ENCODE data around the gene OSCP1. TPM values are rescaled to one million over a fixed set of nuclear protein-coding genes. Genes with fewer than 3 reads are reported as not detected.
A peak's percentile ranks its signal among the peaks of the same experiment; 100 is the strongest.

The OSCP1 gene
- polyA plus RNA-seq, 10 donors = 4.3 to 7.0 (median 5.5) TPM

DNA sequence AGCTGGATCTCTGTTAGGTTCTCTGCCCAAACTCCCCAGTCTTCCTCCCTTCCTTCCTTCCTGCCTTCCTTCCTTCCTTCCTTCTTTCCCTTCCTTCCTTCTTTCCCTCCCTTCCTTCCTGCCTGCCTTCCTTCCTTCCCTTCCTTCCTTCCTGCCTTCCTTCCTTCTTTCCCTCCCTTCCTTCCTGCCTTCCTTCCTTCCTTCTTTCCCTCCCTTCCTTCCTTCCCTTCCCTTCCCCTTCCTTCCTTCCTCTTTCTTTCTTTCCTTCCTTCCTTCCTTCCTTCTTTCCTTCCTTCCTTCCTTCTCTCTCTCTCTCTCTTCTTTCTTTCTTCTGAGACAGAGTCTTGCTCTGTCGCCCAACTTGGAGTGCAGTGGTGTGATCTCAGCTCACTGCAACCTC lies 43.8 kb downstream of the OSCP1 start:
- DNase-seq = no peak

DNA sequence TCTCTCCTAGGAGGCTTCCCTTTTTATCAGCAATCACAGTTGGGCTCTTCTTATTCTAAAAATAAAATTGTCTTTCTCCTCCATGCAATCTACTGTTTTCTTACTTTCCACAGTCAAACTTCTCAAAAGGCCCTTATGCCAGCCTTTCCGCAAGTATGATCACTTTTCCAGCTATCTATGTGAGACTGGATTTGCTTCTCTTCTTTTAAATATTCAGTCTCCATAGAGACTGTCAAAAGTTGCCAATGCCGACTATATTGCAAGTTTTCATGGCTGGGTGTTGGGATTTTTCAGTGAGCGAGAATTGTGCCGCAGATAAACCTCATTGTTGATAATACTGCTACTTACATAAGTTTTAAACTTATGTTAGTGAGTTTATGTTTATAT lies 47.8 kb downstream of the OSCP1 start:
- peak in 1 of 3 donors; percentile 32 for DNase-seq

- DNase-seq = no peak
These were observed 48.4 kb downstream of the OSCP1 start for GRCh38 chr1:36401602-36402503.

- DNase-seq = peak in 2 of 3 donors; percentile 42 to 69
These were observed 49.2 kb downstream of the OSCP1 start for GRCh38 chr1:36400825-36401601.

- DNase-seq = no peak
These were observed 49.8 kb downstream of the OSCP1 start for GRCh38 chr1:36400514-36400824.

DNA sequence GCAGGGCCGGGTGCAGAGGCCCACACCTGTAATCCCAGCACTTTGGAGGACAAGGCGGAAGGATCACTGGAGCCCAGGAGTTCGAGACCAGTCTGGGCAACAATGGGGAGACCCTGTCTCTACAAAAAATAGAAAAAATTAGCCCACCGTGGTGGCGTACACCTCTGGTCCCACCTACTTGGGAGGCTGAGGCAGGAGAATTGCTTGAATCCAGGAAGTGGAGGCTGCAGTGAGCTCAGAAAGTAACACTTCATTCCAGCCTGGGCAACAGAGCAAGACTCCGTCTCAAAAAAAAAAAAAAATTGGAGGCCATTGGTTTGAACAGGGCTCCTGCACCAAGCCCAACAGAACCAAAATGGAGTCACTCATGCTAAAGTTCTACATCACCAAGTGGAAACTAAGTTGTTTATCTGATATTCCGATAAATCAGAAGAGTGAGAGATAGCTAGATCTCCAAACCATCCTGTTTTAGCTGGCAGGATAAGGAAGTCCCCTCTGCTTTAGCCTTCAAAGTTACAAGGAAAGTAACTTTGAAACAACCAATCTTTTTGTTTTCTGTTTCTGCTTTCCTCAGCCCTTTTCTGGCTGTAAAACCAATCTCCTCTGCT lies 51.8 kb downstream of the OSCP1 start:
- no peak for DNase-seq

- peak; percentile 92 to 98 (median 97) for DNase-seq
These were observed 52.6 kb downstream of the OSCP1 start, which contains the start of gene LSM10 for GRCh38 chr1:36397378-36398230. Gene LSM10, minus strand, starts transcription at chr1:36397908. Its CDS starts 3,779 bp downstream, at chr1:36394129.

- no peak for DNase-seq
These were observed 53.2 kb downstream of the OSCP1 start for GRCh38 chr1:36397083-36397377.

- DNase-seq = no peak
These were observed 53.9 kb downstream of the OSCP1 start for GRCh38 chr1:36396359-36396758.

GRCh38 chr1:36393686-36394085 lies 56.6 kb downstream of the OSCP1 start:
- no peak for DNase-seq

DNA sequence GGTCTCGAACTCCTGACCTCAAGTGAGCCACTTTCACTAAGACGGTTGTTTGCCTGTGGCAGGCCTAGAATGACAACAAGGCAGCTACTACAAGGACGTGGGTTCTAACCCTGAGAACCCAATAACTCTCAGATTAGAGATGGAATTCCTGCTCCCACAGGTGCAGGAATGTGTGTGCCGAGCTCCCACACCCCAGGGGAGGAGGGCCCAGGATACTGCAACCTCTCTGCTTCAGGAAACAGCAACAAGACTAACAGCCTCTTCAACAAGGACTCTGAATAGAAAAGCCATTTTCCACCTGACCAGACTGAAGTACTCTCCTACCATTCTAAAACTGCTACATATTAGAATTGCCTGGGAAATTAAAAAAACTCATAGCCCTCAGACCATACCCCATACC lies 57.4 kb downstream of the OSCP1 start:
- no peak for DNase-seq

- DNase-seq = no peak
These were observed 59.0 kb downstream of the OSCP1 start for GRCh38 chr1:36391271-36391670.

GRCh38 chr1:36390411-36390810 lies 59.8 kb downstream of the OSCP1 start:
- DNase-seq = no peak

DNA sequence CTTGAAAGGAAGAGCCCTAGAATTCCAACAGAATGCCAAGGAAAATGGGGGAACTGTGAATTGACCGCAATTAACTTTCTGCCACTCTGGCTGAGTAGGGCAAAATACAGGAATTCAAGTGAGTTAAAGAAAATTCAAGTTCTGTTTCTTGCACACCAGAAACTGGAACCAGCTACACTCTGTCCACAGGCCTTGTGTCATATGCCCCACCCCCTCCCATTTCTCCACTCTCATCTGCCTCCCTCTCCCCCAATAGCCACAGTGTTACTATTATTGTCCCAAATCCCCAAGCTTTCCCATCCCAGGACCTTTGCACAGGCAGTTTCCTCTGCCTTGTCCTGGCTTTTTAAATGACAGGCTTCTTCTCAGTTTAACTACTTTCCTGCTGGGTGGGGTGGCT lies 60.3 kb downstream of the OSCP1 start:
- no peak for DNase-seq

GRCh38 chr1:36389261-36389660 lies 61.0 kb downstream of the OSCP1 start:
- no peak for DNase-seq

DNA sequence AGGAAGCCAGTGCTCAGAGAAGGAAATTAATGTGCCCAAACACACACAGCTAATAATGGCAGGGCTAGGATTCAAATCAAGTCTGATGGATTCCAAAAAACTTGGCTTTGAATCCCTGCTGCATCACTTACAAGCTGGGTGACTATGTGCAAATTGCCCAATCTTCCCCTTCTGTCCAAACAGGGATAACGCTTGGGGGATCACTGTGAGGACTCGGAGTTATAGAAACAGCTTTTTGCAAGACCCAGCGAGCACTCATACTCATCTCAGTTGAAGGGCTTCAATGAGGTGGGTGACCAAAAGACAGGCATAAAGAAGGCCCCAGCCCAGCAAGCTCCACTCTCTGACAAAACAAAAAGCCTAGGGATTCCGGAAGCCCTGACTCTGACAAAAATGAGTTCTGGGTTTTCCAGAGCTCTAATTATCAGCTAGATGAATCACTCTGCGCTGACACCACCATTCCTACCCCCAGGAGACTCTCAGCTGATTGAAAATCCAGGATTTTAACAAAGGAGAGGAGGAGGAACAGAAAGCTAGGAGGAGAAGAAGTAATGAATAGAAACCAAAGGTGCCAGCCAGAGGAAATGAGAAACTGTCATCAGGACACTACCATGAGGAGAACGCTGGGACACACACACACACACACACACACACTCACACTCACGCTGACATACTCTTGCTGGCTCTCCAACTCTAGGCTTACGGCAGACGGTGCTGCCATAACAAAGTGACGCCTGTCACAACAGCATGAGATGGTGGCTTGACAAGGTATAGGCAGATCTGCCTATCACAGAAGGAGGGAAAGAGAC lies 62.9 kb downstream of the OSCP1 start:
- peak; percentile 27 to 74 (median 49) for DNase-seq

- peak; percentile 91 to 99 (median 95) for DNase-seq
These were observed 63.7 kb downstream of the OSCP1 start for GRCh38 chr1:36386265-36387140.

DNA sequence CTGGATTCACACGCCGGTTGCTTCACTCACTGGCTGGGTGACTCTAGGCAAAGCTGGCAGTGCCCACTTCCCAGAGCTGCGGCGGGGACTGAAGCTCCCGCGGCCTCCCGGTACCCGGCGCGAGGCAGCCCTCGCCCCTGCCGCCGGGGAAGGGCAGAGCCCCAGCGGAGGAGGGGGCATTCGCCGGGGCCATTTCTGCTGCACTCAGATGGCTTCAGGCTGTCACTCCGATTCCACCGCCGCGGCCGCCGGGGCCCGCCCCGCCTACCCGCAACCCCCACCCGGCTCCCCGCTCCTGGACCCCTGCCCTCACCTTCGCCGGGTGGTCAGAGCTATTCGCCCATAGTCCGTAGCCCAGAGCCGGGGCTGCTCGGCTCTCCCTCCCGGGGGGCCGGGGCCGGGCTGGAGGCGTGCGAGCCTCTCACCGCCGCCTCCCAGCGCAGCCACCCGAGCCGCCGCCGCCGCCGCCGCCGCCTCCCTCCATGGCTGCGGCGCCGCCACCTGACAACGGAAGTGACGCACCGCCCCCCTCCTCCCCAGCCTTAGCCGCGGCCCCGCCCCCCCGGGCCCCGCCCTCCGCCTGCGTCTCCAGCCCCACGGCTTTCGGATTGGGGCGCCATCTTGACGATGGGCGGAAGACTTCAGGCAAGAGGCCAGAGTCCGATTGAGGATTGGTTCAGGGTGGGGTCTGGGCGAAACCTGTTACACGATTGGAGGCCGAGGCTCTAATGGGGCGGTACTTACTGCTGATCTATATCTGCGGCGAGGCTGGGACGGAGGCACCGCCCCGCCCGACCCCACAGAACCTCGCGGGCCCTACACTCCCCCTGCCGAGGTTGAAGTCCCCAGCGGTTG lies 64.6 kb downstream of the OSCP1 start, which contains the start of gene STK40:
STK40 (minus strand) TSS at position 515 of the 855 bp plus-strand sequence. CDS start 24,592 bp downstream, outside the sequence.
- peak; percentile 99 to 100 (median 99) for DNase-seq
